SK-N-SH (cell line): Measurements from ENCODE around the gene ZNF526.
"Not testable (repeated sequence)": the region's sequence is repeated elsewhere in the genome, so short reads cannot be mapped to it uniquely, and the experiment has no call there.

Experiments used
- MEF2A ChIP-seq: IDR thresholded peaks from 2 replicates; pipeline ENCODE4 v1.4.0; 2012; ENCODE audit warnings: low read depth, borderline replicate concordance
- POLR2AphosphoS5 ChIP-seq: IDR thresholded peaks from 2 replicates; pipeline ENCODE4 v1.6.1; 2012; ENCODE audit warnings: low read depth, low read length
- TF ChIP-seq, protein P1 (sequence below): IDR thresholded peaks from 2 replicates; pipeline ENCODE4 v1.4.0; 2012; ENCODE audit warnings: low read depth

DNA sequence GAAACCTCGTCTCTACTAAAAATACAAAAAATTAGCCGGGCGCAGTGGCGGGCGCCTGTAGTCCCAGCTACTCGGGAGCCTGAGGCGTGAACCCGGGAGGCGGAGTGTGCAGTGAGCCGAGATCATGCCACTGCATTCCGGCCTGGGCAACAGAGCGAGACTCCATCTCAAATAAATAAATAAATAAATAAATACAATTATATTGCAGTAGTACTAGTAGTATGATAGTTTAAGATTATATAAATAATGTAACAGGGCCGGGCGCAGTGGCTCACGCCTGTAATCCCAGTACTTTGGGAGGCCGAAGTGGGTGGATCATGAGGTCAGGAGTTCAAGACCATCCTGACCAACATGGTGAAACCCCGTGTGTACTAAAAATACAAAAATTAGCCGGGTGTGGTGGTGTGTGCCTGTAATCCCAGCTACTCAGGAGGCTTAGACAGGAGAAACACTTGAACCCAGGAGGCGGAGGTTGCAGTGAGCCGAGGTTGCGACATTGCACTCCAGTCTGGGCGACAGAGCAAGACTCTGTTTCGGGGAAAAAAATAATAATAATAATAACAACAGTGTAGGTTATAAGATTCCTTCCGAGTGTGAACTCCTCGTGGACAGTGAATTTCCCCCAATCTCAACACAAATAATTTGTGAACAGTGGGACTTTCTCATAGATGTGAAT is 47.0 kb downstream of the ZNF526 start:
- TF ChIP-seq, protein P1, sequence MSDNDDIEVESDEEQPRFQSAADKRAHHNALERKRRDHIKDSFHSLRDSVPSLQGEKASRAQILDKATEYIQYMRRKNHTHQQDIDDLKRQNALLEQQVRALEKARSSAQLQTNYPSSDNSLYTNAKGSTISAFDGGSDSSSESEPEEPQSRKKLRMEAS = not testable (repeated sequence)
- TF ChIP-seq POLR2AphosphoS5, MEF2A: not testable (repeated sequence)
